CD4-positive, alpha-beta memory T cell (primary cell): ENCODE data around the gene TMEM38A. TPM values are rescaled to one million over a fixed set of nuclear protein-coding genes. Genes with fewer than 3 reads are reported as not detected.
"Not testable (repeated sequence)": the region's sequence is repeated elsewhere in the genome, so short reads cannot be mapped to it uniquely, and the experiment has no call there.

Experiments used
- CTCF ChIA-PET: fragments of 350-600 bp; sonication (Branson Sonifier 250); formaldehyde crosslinking; loops from one replicate; lab custom pipeline; 2021; ENCODE audit warnings: inconsistent platforms; ENCODE audit not compliant: partially characterized antibody; lab: Charles Lee
- POLR2A ChIA-PET: fragments of 350-600 bp; sonication (Branson Sonifier 250); formaldehyde crosslinking; loops from one replicate; lab custom pipeline; 2021; ENCODE audit not compliant: partially characterized antibody; lab: Charles Lee
- DNase-seq, 5 donors: peaks; one replicate each; pipeline versions ENCODE4 v3.0.0 to v3.0.0-alpha.2; 2020 to 2022; ENCODE audit warnings: mixed read lengths in 1 of 5
- H3K27ac ChIP-seq: one replicate; pipeline ENCODE4 v1.7.0; 2013; ENCODE audit warnings: low read depth, low read length
- H3K27me3 ChIP-seq: 2 replicates; pipeline ENCODE4 v1.7.0; 2013; ENCODE audit warnings: mild to moderate bottlenecking, low read length, moderate library complexity; ENCODE audit not compliant: insufficient read depth
- H3K36me3 ChIP-seq: 2 replicates; pipeline ENCODE4 v1.7.0; 2013; ENCODE audit warnings: mild to moderate bottlenecking, low read length, moderate library complexity; ENCODE audit not compliant: insufficient read depth
- H3K4me1 ChIP-seq: 2 replicates; pipeline ENCODE4 v1.7.0; 2013; ENCODE audit warnings: mild to moderate bottlenecking, low read length, moderate library complexity; ENCODE audit not compliant: insufficient read depth
- H3K4me3 ChIP-seq, 2 donors: one replicate each; pipeline ENCODE4 v1.7.0; 2013; ENCODE audit warnings: low read length in 2 of 2, mild to moderate bottlenecking in 1 of 2
- H3K9me3 ChIP-seq, 2 donors: one replicate each; pipeline ENCODE4 v1.7.0; 2013; ENCODE audit warnings: low read length in 2 of 2, control low read depth in 1 of 2; ENCODE audit not compliant: control insufficient read depth in 1 of 2
- H3K27ac Mint-ChIP-seq, 7 donors: one replicate each; pipeline ENCODE4 v1.8.0; 2020 to 2021; ENCODE audit warnings: mixed read lengths in 7 of 7, mild to moderate bottlenecking in 6 of 7, inconsistent platforms in 3 of 7, moderate library complexity in 3 of 7
- H3K27me3 Mint-ChIP-seq, 2 donors: one replicate each; pipeline ENCODE4 v1.8.0; 2020 to 2021; ENCODE audit warnings: mixed read lengths in 2 of 2
- H3K36me3 Mint-ChIP-seq, 2 donors: one replicate each; pipeline ENCODE4 v1.8.0; 2020 to 2021; ENCODE audit warnings: mixed read lengths in 2 of 2, inconsistent platforms in 1 of 2, mild to moderate bottlenecking in 1 of 2
- H3K4me1 Mint-ChIP-seq, 4 donors: one replicate each; pipeline ENCODE4 v1.8.0; 2020 to 2021; ENCODE audit warnings: mixed read lengths in 4 of 4, mild to moderate bottlenecking in 1 of 4
- H3K4me3 Mint-ChIP-seq, 8 donors: one replicate each; pipeline ENCODE4 v1.8.0; 2020 to 2021; ENCODE audit warnings: mixed read lengths in 8 of 8, mild to moderate bottlenecking in 7 of 8, moderate library complexity in 6 of 8, inconsistent platforms in 3 of 8
- H3K9me3 Mint-ChIP-seq, 8 donors: one replicate each; pipeline ENCODE4 v1.8.0; 2020 to 2021; ENCODE audit warnings: mixed read lengths in 8 of 8, mild to moderate bottlenecking in 5 of 8, inconsistent platforms in 3 of 8, moderate library complexity in 1 of 8
- intact Hi-C: fragments of 100-400 bp; cut with micrococcal nuclease; formaldehyde crosslinking; loops from one replicate; pipeline ENCODE4 v1.15.1; 2023
- polyA plus RNA-seq, 2 donors: library from polyadenylated mRNA; unstranded; fragments of 300-500 nt; fragmentation: Illumina TruSeq; gene quantifications; one replicate each; pipeline ENCODE4 v1.2.3, GENCODE V29; 2021
- total RNA-seq, 2 experiments: library from RNA; stranded (reverse); gene quantifications; one replicate each; pipeline ENCODE4 v1.2.3, GENCODE V29; 2021

Gene TMEM38A
- total and polyA plus RNA-seq, 4 experiments from 2014 or later: 0.22 to 1.2 (median 0.83) TPM

GRCh38 chr19:16657384-16657783, 3.6 kb upstream of the TMEM38A start:
- ChIA-PET POLR2A (interaction anchor here (0.7 to 0.8 kb wide), 2 partner anchors 108 to 115 kb away, joined by 4 read pairs; partner anchors contain the start of gene CHERP), CTCF (interaction anchor here (0.5 to 1.0 kb wide), 2 partner anchors 26 to 161 kb away, joined by 3 read pairs; partner anchors contain the start of genes C19orf44 and CALR3)
- Mint-ChIP-seq H3K27ac (peak overlapping the region in 2 of 7 donors; percentile 55 to 75), H3K9me3 (no peaks in the 10 kb centered on the region), H3K36me3 (peaks cover 30 to 57% of the 10 kb centered on the region in 2 donors), H3K4me3 (peak overlapping the region in 4 of 8 donors; percentile 5 to 66 (median 49)), H3K4me1 (peaks cover 21 to 60% (median 38%) of the 10 kb centered on the region in 4 donors), H3K27me3 (no peaks in the 10 kb centered on the region)
- no peak for DNase-seq
- intact Hi-C loops: no loop called here
- H3K27me3 ChIP-seq: no peaks in the 10 kb centered on the region
- no peak overlapping the region for H3K27ac ChIP-seq
- peaks cover 52% of the 10 kb centered on the region for H3K36me3 ChIP-seq
- peaks cover 33% of the 10 kb centered on the region for H3K4me1 ChIP-seq
- no peak overlapping the region for H3K4me3 ChIP-seq
- H3K9me3 ChIP-seq: no peaks in the 10 kb centered on the region

DNA sequence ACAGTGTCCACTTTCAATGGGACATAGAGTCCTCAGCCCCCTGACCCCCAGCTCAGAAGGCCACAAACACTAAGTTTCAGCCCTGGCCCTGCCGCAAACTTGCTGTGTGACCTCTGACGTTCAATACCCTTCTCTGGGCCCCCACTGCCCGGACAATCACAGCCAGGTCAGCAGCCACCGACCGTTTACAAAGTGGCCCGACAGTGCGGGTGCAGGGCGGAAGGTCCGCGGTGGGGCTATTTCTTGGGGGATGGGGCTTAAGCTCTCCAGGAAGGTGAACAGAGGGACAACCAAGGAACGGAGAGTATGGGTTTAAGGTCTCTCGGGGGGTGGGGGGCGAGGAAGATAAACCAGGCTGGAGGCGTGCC, 1.5 kb upstream of the TMEM38A start:
- H3K4me1 Mint-ChIP-seq: peaks cover 21 to 58% (median 44%) of the 10 kb centered on the region in 4 donors

DNA sequence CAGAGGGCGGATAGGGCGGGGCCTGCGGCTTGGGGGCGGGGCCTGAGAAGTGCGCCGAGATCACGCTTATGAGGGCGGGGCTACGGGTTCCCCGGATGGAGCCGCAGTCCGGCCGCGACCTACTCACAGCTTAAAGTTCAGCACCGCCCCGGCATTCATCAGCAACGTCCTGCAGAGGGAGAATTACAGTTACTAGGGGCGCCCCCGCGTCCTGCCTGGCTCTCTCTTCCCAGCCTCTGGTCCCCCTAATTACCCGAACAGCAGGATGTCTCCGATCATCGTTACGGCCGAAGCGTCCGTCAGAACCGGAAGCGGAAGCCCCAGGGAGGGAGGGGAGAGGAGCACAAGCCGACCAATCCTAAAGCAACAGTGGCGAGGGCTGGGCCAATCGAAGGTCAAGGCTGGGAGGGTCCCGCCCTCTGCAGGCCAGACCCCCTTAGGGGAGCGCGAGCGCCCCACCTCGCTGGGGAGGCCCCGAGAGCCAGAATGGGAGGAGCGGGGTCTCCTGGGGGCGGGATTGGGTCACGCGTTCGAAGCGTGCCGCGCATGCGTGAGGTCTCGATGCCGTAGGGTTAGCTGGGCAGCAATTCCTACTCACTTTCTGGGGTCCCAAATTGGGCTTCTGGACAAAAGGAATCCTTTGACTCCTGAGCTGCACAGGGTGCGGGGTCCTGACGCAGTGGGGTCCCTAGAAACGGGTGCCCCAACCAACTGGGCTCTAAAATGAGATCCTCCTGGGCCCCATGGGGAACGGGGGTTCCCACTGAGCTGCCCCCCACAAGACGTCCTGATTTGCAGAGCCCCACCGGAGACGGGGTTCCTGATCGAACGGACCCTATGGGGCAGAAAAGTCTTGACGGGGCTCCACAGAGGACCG, 869 bp upstream of the TMEM38A start, which contains the start of gene SMIM7:
Gene SMIM7 (minus strand): TSS at position 313 of the 877 bp plus-strand sequence. CDS start 34 bp downstream, at position 279.
- Mint-ChIP-seq H3K4me3 (peak within 1 kb of the TSS; percentile 96 to 99 (median 98)), H3K27ac (peak within 1 kb of the TSS; percentile 96 to 99 (median 99)), H3K9me3 (no peaks in the 10 kb centered on the region), H3K4me1 (peaks cover 21 to 58% (median 44%) of the 10 kb centered on the region in 4 donors), H3K27me3 (no peaks in the 10 kb centered on the region), H3K36me3 (peaks cover 10 to 34% of the 10 kb centered on the region in 2 donors)
- CTCF ChIA-PET: interaction anchor here (1.5 to 2.4 kb wide), 3 partner anchors 30 to 132 kb away, joined by 4 to 8 read pairs (median 5); no protein-coding TSS in a partner anchor
- peaks cover 37% of the 10 kb centered on the region for H3K4me1 ChIP-seq
- peak within 1 kb of the TSS; percentile 82 for H3K27ac ChIP-seq
- peak within 1 kb of the TSS; percentile 96 for H3K4me3 ChIP-seq
- POLR2A ChIA-PET: interaction anchor here (0.6 to 3.9 kb wide), 19 partner anchors 10 to 1241 kb away, joined by 3 to 41 read pairs (median 4); partner anchors contain the start of genes AKAP8L, CHERP, KLF2 and MED26
- H3K36me3 ChIP-seq: peaks cover 27% of the 10 kb centered on the region
- no peaks in the 10 kb centered on the region for H3K9me3 ChIP-seq
- H3K27me3 ChIP-seq: no peaks in the 10 kb centered on the region
- intact Hi-C loops: loop anchor here (1.0 kb wide), 5 partner anchors 32 to 188 kb away; partner anchors contain the start of genes C19orf44, CALR3, CHERP and MED26
- peak; percentile 99 for DNase-seq

More for the DNA sequence above, 1.5 kb upstream of the TMEM38A start:
- Mint-ChIP-seq H3K9me3 (no peaks in the 10 kb centered on the region), H3K4me3 (peak overlapping the region; percentile 96 to 99 (median 98)), H3K27ac (peak overlapping the region; percentile 96 to 99 (median 99)), H3K27me3 (no peaks in the 10 kb centered on the region), H3K36me3 (peaks cover 14 to 40% of the 10 kb centered on the region in 2 donors)
- H3K36me3 ChIP-seq: peaks cover 33% of the 10 kb centered on the region
- peak overlapping the region; percentile 96 for H3K4me3 ChIP-seq
- H3K27ac ChIP-seq: peak overlapping the region; percentile 82
- ChIA-PET POLR2A (interaction anchor here (0.6 to 3.9 kb wide), 14 partner anchors 10 to 573 kb away, joined by 3 to 41 read pairs (median 4); partner anchors contain the start of genes CHERP, KLF2 and MED26), CTCF (interaction anchor here (1.5 kb wide), 1 partner anchor 93 kb away, joined by 5 read pairs; no protein-coding TSS in a partner anchor)
- no peaks in the 10 kb centered on the region for H3K27me3 ChIP-seq
- no peaks in the 10 kb centered on the region for H3K9me3 ChIP-seq
- DNase-seq: peak in 1 of 5 donors; percentile 43
- intact Hi-C loops: no loop called here
- H3K4me1 ChIP-seq: peaks cover 37% of the 10 kb centered on the region

- peak in 2 of 5 donors; percentile 9 to 43 for DNase-seq
- peaks cover 18% of the 10 kb centered on the region for H3K36me3 ChIP-seq
- POLR2A ChIA-PET: interaction anchor here (1.1 to 3.9 kb wide), 10 partner anchors 8 to 1243 kb away, joined by 3 to 41 read pairs (median 4); partner anchors contain the start of genes AKAP8L, C19orf44, CALR3 and CHERP
- H3K36me3 Mint-ChIP-seq: peaks cover 10 to 21% of the 10 kb centered on the region in 2 donors
- intact Hi-C loops: no loop called here
- H3K27ac Mint-ChIP-seq: peak overlapping the region in 6 of 7 donors; percentile 35 to 78 (median 53)
- CTCF ChIA-PET: interaction anchor here (0.7 to 2.4 kb wide), 2 partner anchors 75 to 133 kb away, joined by 3 to 8 read pairs; no protein-coding TSS in a partner anchor
- H3K9me3 ChIP-seq: no peaks in the 10 kb centered on the region
- no peaks in the 10 kb centered on the region for H3K27me3 Mint-ChIP-seq
- peak overlapping the region in 1 of 2 donors; percentile 55 for H3K4me3 ChIP-seq
- peaks cover 37% of the 10 kb centered on the region for H3K4me1 ChIP-seq
- H3K4me3 Mint-ChIP-seq: peak overlapping the region; percentile 78 to 86 (median 83)
- H3K27me3 ChIP-seq: no peaks in the 10 kb centered on the region
- H3K9me3 Mint-ChIP-seq: no peaks in the 10 kb centered on the region
- no peak overlapping the region for H3K27ac ChIP-seq
- peaks cover 21 to 51% (median 39%) of the 10 kb centered on the region in 4 donors for H3K4me1 Mint-ChIP-seq
These were observed 618 bp downstream of the TMEM38A start for GRCh38 chr19:16661480-16662034.

DNA sequence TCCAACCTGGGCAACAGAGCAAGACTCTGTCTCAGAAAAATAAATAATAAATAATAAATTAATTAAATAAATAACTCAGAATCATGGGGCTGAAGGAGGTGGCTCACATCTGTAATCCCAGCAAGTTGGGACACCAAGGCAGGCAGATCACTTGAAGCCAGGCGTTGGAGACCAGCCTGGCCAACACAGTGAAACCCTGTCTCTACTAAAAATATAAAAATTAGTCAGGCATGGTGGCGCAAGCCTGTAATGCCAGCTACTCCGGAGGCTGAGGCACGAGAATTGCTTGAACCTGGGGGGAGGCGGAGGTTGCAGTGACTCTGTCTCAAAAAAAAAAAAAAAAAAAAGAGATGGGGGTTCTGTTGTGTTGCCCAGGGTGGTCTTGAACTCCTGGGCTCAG, 7.2 kb downstream of the TMEM38A start:
- Mint-ChIP-seq H3K4me3 (no peak overlapping the region), H3K27ac (no peak overlapping the region), H3K27me3 (peaks cover 0 to 2% of the 10 kb centered on the region in 2 donors), H3K9me3 (no peaks in the 10 kb centered on the region), H3K36me3 (no peaks in the 10 kb centered on the region), H3K4me1 (peaks cover 2 to 8% (median 5%) of the 10 kb centered on the region in 4 donors)
- no peak for DNase-seq
- ChIA-PET CTCF (no interaction called here), POLR2A (no interaction called here)
- peaks cover 4% of the 10 kb centered on the region for H3K4me1 ChIP-seq
- H3K9me3 ChIP-seq: no peaks in the 10 kb centered on the region
- no peaks in the 10 kb centered on the region for H3K36me3 ChIP-seq
- H3K4me3 ChIP-seq: no peak overlapping the region
- intact Hi-C loops: no loop called here
- no peak overlapping the region for H3K27ac ChIP-seq
- no peaks in the 10 kb centered on the region for H3K27me3 ChIP-seq

DNA sequence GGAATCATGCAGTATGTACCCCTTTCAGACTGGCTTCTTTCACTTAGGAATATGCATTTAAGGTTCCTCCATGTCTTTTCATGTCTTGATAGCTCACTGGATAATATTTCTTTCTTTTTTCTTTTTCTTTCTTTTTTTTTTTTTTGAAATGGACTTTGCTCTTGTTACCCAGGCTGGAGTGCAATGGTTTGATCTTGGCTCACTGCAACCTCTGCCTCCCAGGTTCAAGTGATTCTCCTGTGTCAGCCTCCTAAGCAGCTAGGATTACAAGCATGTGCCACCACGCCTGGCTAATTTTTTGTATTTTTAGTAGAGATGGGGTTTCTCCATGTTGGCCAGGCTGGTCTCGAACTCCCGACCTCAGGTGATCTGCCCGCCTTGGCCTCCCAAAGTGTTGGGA, 7.8 kb downstream of the TMEM38A start:
- H3K4me3 ChIP-seq, H3K36me3 Mint-ChIP-seq, H3K9me3 ChIP-seq, H3K9me3 Mint-ChIP-seq, H3K27ac Mint-ChIP-seq, H3K4me3 Mint-ChIP-seq, H3K36me3 ChIP-seq, DNase-seq, H3K27ac ChIP-seq, H3K27me3 ChIP-seq, POLR2A ChIA-PET, H3K4me1 Mint-ChIP-seq, intact Hi-C loops, H3K4me1 ChIP-seq, CTCF ChIA-PET, H3K27me3 Mint-ChIP-seq: not testable (repeated sequence)
